Stimulated activated CD4-positive, alpha-beta T cell treated with anti-CD3 and anti-CD28 coated beads, Interleukin-4, amount 100 ng/mL, for 24 hours (primary cell): ENCODE results near the gene LRRC72.
"Not testable (repeated sequence)": the region's sequence is repeated elsewhere in the genome, so short reads cannot be mapped to it uniquely, and the experiment has no call there.

Source experiments
- DNase-seq: peaks from one replicate; pipeline ENCODE4 v3.0.0-alpha.2; 2020

The LRRC72 gene

DNA sequence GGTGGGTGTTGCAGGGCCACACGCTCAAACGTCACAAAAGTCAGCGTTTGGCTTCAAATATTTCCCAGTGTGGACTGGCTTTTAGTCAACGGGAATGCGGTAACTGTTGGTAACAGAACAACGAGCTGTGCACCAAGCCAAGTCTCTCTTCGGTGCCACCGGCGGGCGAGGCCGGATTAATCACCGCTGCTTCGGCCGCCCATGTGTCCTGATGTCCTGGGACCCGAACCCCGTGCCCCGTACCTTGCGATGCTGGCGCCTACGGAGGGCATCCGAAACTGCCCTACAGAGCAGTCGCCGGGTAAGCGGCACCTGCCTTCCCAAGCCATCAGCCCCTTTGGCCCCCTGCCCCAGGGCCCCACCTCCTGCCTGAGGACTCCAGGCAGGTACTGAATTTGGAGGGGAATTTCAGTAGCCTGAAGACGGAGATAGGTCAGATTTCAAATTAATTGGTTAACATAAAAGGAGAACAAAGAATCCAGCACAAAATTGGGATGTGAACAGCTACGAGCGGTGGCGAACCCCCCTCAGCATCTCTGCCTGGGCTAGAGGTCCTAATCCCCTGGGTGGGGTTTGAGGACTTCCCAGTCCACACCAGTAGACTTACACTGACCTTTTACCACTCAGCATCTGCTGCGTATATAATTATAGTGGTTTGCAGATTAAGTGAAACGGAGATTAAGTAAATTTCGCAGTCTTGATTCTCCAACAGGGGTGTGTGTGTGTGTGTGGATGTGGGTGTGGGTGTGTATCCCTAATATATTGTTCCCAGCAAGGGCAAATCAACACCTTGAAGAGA is at the start of gene LRRC72:
LRRC72 (plus strand) TSS at position 84 of the 799 bp plus-strand sequence; CDS start at position 212, 128 bp downstream.
- DNase-seq: no peak

DNA sequence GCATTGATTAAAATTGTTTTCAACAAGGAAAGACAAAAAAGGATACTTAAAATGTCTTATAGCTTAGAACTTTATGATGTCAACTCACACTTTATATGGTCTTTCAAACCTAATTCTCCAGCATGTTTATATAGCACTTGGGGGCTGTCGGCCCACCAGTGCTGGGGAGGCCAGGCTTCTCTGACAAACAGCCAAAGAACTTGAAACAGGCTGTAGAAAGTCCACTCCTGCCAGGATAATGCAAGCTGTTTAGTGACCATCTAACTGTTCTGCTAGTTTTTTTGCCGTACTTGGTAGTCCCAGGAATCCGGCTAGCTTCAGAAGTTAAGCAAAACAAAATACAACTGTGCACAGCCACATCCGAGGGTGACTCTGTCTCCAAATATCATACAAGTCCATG is 47.5 kb upstream of the LRRC72 start:
- no peak for DNase-seq

DNA sequence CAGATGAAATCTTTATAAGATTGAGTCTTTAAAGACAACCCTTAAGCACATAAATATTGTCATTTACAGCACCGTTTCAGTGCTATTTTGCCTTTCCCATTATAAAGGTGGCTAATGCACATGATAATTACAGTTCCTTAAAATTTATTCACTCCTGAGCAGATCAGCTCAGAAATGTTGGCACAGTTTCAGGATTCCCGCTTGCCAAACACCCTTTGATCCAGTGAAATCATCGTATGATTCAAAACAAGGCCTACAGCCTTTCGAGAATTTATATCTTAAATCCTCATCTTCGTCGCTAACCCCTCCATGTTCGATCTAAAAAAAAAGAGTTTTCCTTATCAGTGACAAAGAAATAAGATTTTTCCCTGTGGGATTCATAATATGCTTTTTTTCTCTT is 47.0 kb upstream of the LRRC72 start:
- no peak for DNase-seq

DNA sequence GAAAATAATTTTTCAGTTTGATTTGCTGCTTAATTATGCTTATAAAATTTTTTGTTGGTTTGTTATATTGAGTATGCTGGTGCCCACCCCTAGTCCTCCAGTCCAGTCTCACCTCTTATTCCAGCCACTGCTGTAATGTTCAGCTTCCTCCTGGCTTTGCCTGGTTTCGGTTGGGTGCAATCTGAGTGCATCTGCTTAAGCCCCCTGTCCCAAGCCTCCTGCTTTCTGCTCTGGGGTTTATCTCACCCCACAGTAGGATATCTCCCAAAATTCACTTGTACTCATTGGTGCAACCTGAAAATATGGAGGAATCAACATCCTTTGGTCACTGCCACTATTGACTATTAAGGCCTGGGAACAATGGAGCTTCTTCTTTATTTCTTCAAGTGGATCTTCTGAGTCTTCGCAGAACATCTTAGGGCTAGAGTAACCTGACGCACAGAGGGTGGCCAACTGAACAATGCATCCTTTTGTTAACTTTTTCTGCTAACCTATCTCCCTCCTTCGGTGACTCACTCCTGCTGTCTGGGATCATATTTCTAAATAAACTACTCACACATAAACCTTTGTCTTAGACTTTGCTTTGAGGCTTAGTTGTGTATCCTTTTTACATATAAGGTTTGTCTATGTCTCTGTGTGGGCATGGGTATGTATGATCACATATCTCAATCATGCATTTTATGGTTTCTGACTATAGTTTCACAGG is 42.0 kb upstream of the LRRC72 start:
- DNase-seq: no peak

DNA sequence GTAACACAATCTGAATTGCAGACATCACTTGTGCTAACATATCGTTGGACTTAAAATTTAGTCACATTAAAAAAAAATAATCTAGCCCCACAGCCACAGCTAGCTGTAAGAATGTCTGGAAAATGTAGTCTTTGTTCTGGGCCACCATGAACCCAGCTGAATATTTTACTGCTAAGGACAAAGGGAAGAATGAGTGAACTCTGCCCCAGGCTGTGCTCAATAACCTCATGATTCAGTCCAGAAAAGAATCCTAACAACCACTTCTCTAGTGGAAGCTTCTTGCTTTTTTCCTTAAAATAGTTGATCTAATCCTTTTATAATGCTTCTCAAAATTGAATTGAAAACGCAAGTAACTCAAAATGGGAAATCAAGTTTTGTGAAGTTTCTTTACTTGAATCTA is 35.5 kb upstream of the LRRC72 start:
- DNase-seq: no peak

DNA sequence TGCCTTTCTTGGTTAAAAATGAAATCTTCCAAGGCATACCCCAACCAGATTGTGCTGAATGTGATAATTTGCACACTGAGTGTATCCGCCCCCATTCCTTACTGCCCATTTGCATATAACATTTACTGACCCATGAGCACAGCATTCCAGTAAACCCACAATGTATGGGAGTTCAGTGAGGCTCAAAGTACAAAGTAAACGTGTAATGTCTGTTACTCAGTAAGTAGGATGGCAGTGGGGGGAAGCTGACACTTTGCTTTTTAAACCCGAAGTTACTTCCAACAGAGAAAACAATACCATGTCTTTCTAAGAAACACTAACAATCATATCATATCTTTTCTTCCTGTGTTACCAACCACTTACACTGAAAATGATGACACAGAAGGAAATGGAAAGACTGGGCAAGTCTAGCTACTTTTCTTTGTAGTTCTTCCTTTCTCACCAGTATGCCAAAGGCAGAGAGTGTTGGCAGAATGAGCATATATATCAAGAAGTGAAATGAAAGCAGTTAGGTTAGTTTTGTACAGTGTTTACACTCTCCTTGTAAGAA is 34.0 kb upstream of the LRRC72 start:
- DNase-seq: no peak

DNA sequence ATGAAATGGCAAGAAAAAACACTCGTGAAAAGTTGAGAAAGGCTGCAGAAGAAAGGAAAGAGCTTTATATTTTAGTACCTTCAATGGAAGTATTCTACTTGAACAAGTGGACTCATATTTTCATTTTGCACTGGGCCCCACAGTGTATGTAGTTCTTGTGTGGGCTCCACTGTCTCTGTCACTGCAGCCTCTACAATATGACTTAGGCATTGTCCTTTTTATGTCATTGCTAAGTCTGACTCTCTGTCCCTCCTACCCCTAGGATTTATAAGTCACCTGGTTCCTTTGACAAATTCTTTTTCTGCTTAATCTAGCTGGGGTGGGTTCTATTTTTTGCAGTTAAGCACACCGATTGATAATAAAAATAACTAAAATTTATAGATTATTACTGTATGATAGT is 33.4 kb upstream of the LRRC72 start:
- DNase-seq: no peak

DNA sequence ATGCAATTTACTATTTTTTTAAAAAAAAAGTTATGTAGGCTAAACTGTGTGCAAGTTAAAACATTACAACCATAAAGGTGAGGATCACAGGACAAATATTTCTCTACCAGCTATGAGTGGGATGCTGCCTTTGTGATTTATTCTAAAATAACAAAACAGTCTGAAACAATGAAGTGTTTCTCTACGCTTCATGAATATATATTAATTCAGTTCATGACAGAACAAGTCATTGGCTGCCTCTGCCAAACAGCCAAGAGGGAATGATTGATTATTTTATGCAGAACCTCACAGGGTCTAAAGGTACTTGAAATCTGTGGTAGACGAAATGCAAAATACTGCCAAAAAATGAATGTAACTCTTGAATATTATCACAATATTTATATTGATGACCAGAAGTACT is 32.1 kb upstream of the LRRC72 start:
- no peak for DNase-seq

DNA sequence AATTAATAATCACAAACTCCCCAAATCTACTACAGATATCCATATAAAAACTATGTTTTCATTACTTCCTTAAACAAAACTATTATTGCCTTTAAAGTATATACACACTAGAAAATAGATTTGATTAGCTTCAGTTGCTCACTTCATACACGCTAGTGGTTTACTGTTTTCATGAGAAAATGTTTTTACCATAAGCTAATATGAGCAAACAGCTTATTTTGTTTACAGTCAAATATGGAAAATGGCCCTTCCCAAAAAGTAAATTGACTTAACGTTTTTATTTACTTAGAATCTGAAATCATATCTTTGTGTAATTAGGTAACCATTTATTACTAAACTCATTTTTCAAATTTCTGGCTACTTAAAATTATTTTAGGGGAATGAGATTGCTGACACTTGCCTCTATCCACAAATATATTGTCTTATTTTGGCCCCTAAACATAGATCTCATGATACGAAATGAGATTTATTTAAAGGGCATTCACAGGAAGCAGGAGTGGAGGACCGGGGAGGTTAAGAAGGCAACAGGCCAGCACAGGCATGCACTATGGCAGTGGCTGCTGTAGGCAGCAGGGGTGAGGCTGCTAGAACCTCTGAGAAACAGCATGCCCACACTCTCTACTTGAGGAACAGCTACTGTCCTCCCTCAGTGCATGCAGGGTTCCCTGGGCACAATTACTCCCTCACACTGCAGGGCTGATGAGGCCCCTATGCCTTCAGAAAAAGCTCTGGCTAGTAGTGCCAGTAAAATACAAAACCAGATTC is 31.5 kb upstream of the LRRC72 start:
- no peak for DNase-seq

DNA sequence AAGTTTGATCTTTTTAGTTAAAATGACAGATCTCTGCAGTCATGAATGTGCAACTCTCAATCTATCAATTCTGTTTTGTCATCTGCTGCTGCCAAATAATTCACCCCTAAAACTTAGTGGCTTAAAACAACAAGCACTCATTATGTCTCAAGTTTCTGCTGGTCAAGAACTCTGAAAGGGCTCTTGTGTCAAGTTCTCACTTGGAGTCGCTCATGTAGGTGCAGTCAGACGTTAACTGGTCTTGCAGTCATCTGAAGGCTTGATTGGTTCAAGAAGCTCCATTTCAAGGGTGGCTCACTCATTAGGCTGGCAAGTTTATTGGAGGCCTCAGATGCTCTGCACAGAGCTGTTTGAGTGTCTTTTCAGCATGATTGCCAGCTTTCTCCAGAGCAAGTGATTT is 28.5 kb upstream of the LRRC72 start:
- DNase-seq: no peak

DNA sequence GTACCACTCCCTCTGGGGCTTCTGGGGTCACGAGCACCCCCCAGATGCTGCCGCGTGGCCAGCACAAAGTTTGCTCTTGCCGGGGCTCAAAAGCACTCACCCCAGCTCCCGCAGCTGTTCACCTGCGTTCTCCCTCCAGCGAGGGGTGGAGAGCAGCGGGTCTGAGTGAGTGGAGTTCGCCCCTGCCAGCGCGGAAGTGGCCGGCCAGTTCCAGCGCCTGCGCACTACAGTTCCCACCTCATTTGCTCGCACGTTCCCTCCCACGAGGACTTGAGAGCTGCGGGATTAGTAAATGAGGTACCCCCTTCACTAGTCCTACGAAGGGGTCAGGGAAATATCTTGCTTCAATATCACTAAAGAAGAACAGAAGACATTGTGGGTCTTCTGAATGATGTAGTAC is 24.3 kb upstream of the LRRC72 start:
- no peak for DNase-seq

DNA sequence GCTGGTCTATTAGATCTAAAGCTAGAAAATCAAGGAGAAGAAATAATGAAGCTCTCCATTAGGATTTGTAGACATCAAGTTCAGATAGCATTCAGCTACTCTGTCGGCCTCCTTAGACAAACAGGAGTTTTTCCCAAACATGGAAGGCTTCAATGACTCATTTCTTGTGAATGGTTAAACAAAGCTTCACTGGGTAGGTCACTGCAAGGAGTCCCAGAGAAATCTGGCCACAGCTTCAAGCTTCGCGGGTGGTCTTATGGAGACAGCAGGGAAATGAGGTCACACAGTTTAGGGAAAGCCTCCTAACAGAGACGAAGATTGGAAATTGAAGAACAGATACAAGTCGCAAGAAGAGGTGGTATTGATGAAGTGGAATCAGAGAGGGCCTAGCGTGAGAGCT is 22.6 kb upstream of the LRRC72 start:
- no peak for DNase-seq

DNA sequence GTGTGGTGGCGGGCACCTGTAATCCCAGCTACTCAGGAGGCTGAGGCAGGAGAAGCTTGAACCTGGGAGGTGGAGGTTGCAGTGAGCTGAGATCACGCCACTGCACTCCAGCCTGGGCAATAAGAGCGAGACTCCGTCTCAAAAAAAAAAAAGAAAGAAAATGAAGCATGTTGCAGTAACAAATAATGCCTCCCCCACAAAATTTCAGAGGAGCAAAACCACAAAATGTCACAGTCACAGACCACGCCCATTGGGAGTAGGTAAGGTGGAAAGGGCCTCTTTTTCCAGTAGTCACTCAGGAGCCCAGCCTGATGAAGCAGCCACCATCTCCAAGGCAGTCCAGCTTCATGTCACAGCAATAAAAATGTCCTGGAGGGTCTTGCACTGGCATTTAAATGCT is 20.2 kb upstream of the LRRC72 start:
- not testable (repeated sequence) for DNase-seq

DNA sequence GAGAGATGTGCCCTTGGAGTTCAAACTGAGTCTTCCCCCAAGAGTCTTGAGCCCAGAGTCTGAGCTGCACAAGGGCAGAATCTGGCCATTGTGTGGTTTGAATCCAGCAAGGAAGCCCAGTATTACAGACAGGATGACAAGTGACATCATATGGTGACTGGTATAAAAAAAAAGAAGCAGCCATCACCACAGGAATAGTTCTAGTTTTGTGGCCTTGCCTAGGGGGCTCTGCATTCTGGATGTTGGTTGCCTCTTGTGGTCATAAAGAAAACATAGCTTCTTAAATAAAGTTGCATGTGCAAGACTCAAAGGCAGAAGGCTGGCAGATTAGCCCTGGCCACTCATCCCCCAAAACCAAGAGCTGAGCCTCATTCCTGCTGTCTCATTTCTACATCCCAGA is 16.8 kb upstream of the LRRC72 start:
- no peak for DNase-seq

DNA sequence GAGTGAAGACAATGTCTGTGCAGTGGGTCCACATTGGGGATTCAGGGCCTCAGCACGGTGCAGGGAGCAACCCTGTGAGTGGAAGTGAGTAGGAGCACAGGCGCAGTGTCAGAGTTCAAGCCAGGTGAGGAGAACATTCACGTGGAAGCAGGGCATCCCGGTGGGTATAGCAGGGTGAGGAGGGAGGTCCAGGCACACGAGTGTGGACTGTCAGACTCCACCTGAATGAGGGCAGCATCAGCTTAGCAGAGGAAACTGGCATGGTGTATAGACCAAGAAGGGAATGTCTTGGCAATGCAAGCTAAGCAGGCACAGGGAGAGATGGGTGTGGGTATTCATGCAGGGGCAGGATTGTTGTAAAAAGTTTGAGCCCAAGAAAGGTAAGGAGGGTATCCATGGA is 15.3 kb upstream of the LRRC72 start:
- no peak for DNase-seq

DNA sequence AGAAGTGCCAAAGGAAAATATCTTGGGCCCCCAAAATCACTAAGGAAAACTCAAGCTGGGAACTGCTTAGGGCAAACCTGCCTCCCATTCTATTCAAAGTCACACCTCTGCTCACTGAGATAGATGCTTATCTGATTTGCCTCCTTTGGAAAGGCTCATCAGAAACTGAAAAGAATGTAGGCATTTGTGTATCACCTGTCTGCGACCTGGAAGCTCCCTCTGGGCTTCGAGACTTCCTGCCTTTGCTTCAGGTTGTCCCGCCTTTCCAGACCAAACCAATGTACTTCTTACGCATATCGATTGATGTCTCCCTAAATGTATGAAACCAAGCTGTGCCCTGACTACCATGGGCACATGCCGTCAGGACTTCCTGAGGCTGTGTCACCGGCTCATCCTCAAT is 14.5 kb upstream of the LRRC72 start:
- DNase-seq: no peak

DNA sequence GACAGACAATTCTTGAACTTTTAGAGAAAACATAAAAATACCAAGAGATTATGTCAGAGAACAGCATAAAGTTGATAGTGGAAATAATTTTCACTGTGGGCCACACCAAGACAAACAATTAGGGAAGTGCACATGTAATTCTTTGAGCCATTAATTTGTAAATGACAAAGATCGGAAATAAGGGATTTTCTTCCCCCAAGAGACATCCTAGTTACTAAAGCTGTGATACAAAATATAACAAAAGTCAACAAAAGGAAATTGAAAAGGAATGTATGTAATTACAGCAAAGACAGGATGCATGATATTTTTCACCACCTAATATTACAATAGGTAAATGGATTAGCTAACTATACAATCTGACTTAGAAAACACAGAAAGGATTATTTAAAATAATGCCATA is 12.4 kb upstream of the LRRC72 start:
- DNase-seq: no peak

DNA sequence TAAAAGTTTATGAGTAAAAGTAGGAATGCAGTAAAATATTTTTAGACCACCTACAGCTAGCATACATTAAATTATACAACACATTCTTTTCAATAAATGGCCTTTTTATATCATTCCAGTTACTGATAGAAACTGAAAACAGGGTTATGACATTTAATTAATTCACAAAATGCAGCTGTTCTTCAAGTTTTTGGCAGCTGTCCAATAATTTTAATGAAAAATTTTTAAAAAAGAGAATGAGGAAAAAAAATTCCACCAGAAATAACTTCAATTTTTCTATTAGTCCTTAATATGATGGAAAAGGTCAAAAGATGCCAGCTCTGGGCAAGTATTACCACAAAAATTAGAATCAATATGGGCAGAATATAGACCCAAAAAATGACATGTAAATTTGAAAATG is 11.9 kb upstream of the LRRC72 start:
- DNase-seq: no peak

DNA sequence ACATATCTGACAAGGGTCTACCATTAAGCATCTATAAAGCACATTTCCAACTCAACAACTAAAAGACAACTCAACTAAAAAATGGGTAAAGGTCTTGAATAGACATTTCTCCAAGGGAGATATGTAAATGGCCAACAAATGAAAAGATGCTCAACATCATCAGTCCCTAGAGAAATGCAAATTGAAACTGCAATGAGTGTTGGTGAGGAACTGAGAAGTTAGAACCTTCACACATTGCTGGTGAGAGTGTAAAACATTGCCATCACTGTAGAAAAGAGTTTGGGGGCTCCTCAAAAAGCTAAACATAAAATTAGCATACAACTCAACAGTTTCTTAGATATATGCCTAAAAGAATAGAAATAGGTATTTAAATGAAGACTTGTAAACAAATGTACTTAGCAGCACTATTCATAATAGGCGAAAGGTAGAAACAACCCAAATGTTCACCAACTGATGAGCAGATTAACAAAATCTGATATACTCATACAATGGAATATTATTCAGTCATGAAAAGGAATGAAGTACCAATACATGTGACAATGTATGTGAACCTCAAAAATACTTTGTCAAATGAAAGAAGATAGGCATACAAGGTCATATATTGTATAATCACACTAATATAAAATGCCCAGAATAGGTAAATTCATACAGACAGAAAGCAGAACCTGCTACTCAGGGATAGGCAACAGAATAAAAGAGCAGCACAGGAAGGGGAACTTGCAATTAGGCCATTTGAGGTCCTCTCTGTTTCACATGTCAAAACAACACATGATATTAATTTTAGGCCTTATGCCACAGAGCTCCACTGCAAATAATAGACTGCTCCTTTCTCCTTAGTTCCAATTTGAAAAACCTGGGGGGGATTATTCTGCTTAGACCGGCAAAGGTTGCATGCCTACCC is 10.6 kb upstream of the LRRC72 start:
- no peak for DNase-seq

DNA sequence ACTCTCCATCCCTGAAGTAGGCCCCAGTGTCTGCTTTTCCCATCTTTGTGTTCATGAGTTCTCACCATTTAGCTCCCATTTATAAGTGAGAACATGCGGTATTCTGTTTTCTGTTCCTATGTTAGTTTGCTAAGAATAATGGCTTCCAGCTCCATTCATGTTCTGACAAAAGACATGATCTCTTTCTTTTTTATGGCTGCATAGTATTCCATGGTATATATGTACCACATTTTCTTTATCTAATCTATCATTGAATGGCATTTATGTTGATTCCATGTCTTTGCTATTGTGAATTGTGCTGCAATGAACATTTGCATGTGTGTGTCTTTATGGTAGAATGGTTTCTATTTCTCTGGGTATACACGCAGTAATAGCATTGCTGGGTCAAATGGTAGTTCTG is 6.6 kb upstream of the LRRC72 start:
- DNase-seq: not testable (repeated sequence)

DNA sequence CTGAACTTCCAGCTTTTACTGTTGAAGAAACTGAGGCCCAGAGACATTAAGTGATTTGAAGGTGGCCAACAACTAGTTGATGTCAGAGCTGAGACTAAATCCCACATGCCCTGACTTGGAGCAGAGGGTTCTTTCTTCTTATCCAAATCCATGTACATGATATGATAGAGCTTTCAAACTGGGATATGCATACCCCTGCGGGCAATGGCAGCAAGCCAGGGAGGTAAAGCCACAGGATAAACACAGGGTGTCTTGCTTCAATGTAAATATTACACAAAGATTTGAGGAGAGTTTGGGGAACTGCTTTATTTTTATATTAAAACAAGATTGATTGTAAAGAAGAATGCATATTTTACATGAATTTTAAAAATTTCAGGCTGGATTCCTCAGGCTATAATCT is 2.3 kb upstream of the LRRC72 start:
- DNase-seq: no peak

DNA sequence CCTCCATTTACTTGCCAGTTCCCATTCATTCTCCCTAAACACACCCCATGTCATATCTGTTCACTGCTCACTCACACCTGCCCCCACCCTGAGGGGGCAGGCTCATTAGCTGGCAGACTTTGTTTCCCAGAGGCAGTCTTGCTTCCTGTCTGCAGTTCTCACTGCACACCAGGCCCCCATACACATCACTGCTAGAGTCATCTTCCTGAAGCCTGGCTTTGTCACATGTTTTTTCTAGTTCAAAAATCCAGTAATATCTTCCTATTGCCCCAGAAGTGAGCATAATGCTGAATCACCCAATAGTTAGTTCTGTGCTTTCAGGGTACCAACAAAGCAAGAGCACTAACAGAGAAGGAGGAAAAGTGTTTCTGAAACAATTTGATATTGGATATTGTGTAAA is 1.9 kb downstream of the LRRC72 start:
- DNase-seq: no peak

DNA sequence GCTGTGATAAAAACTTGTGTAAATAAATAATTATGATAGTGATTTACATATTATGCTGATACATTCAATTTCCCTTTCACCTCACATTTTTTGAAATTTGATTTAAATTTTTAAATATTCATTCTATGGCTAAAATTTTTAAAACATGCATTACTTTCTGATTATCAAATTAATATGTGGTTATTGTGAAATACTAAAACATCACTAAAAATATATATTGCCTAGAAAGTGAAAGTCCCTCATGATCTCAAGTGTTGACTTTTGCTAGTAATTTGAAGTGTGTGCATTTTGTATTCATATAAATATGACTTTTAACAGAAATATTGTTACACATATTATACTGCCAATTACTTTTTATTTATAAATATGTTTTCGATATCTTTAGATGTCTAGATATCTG is 3.1 kb downstream of the LRRC72 start:
- no peak for DNase-seq
